ENCODE data around the gene EFNB2.

Gene EFNB2

GRCh38 chr13:106505295-106505694 is 30.2 kb downstream of the EFNB2 start:
- TF ChIP-seq POLR2AphosphoS5 (IDR thresholded peaks at IDR 0.05; ENCODE audit: low read depth, low read length) (no peak), REST (IDR thresholded peaks at IDR 0.05; ENCODE audit: insufficient read depth in 1 of 2, low read depth in 2 of 2, low read length in 2 of 2) (no peak), FOXP2 (optimal IDR thresholded peaks at IDR 0.05; ENCODE audit: borderline replicate concordance, extremely low read depth, extremely low read length, insufficient read depth) (no peak), SIN3A (IDR thresholded peaks at IDR 0.05; ENCODE audit: borderline replicate concordance, insufficient read depth, low read length) (no peak), TAF1 (IDR thresholded peaks at IDR 0.05; ENCODE audit: borderline replicate concordance, insufficient read depth, low read length) (no peak)

GRCh38 chr13:106503730-106504453 is 31.6 kb downstream of the EFNB2 start:
- TF ChIP-seq TAF1 (IDR thresholded peaks at IDR 0.05; ENCODE audit: borderline replicate concordance, insufficient read depth, low read length) = no peak
- TF ChIP-seq FOXP2 (optimal IDR thresholded peaks at IDR 0.05; ENCODE audit: borderline replicate concordance, extremely low read depth, extremely low read length, insufficient read depth) = no peak
- no peak for TF ChIP-seq REST (IDR thresholded peaks at IDR 0.05; ENCODE audit: insufficient read depth in 1 of 2, low read depth in 2 of 2, low read length in 2 of 2)
- no peak for TF ChIP-seq POLR2AphosphoS5 (IDR thresholded peaks at IDR 0.05; ENCODE audit: low read depth, low read length)
- no peak for TF ChIP-seq SIN3A (IDR thresholded peaks at IDR 0.05; ENCODE audit: borderline replicate concordance, insufficient read depth, low read length)

GRCh38 chr13:106503272-106503671 is 32.2 kb downstream of the EFNB2 start:
- no peak for TF ChIP-seq SIN3A (IDR thresholded peaks at IDR 0.05; ENCODE audit: borderline replicate concordance, insufficient read depth, low read length)
- TF ChIP-seq TAF1 (IDR thresholded peaks at IDR 0.05; ENCODE audit: borderline replicate concordance, insufficient read depth, low read length) = no peak

- TF ChIP-seq REST (IDR thresholded peaks at IDR 0.05; ENCODE audit: insufficient read depth in 1 of 2, low read depth in 2 of 2, low read length in 2 of 2) (no peak), TAF1 (IDR thresholded peaks at IDR 0.05; ENCODE audit: borderline replicate concordance, insufficient read depth, low read length) (no peak), FOXP2 (optimal IDR thresholded peaks at IDR 0.05; ENCODE audit: borderline replicate concordance, extremely low read depth, extremely low read length, insufficient read depth) (no peak), POLR2AphosphoS5 (IDR thresholded peaks at IDR 0.05; ENCODE audit: low read depth, low read length) (no peak), SIN3A (IDR thresholded peaks at IDR 0.05; ENCODE audit: borderline replicate concordance, insufficient read depth, low read length) (no peak)
These were observed 35.0 kb downstream of the EFNB2 start for GRCh38 chr13:106500445-106500844.

GRCh38 chr13:106499896-106500295 is 35.6 kb downstream of the EFNB2 start:
- TF ChIP-seq TAF1 (IDR thresholded peaks at IDR 0.05; ENCODE audit: borderline replicate concordance, insufficient read depth, low read length) = no peak

GRCh38 chr13:106499113-106499512 is 36.3 kb downstream of the EFNB2 start:
- TF ChIP-seq FOXP2 (optimal IDR thresholded peaks at IDR 0.05; ENCODE audit: borderline replicate concordance, extremely low read depth, extremely low read length, insufficient read depth) (no peak), POLR2AphosphoS5 (IDR thresholded peaks at IDR 0.05; ENCODE audit: low read depth, low read length) (no peak), SIN3A (IDR thresholded peaks at IDR 0.05; ENCODE audit: borderline replicate concordance, insufficient read depth, low read length) (no peak), REST (IDR thresholded peaks at IDR 0.05; ENCODE audit: insufficient read depth in 1 of 2, low read depth in 2 of 2, low read length in 2 of 2) (no peak), TAF1 (IDR thresholded peaks at IDR 0.05; ENCODE audit: borderline replicate concordance, insufficient read depth, low read length) (no peak)

All from PFSK-1 (cell line).